A673 (cell line): ENCODE measurements around the gene ZNF69. TPM values are rescaled to one million over a fixed set of nuclear protein-coding genes. Genes with fewer than 3 reads are reported as not detected.

ENCODE experiments used
- BruUV-seq: library from RNA; stranded (reverse); fragments of 400-500 nt; replicated peaks from 2 replicates; lab custom pipeline; 2021; lab: Mats Ljungman, UMichigan
- CTCF ChIA-PET: fragments of 300-600 bp; sonication (Branson Sonifier 250); formaldehyde crosslinking; loops from one replicate; lab custom pipeline; 2022; ENCODE audit warnings: antibody characterized with exemption; lab: Charles Lee
- POLR2A ChIA-PET: fragments of 300-600 bp; sonication (Branson Sonifier 250); formaldehyde crosslinking; loops from one replicate; lab custom pipeline; 2022; ENCODE audit warnings: antibody characterized with exemption; ENCODE audit not compliant: low non-redundant PET; lab: Charles Lee
- DNase-seq: peaks from one replicate; pipeline ENCODE4 v3.0.0-alpha.2; 2015; ENCODE audit warnings: low spot score
- H3K27ac ChIP-seq: fragments of 200-600 bp; sonication (generic); 2 replicates; pipeline ENCODE4 v1.5.1; 2016; ENCODE audit warnings: mixed run types, low read depth, mild to moderate bottlenecking, mixed read lengths, antibody characterized with exemption, low read length; ENCODE audit not compliant: poor library complexity, severe bottlenecking
- H3K27me3 ChIP-seq: fragments of 200-600 bp; sonication (generic); replicated peaks from 2 replicates; pipeline ENCODE4 v1.6.1; 2017; ENCODE audit warnings: mixed run types, low read depth, mild to moderate bottlenecking, mixed read lengths, antibody characterized with exemption, low read length; ENCODE audit not compliant: insufficient read depth, poor library complexity
- H3K36me3 ChIP-seq: fragments of 200-600 bp; sonication (generic); 2 replicates; pipeline ENCODE4 v1.6.1; 2016; ENCODE audit warnings: mixed run types, mild to moderate bottlenecking, mixed read lengths, antibody characterized with exemption, low read length; ENCODE audit not compliant: insufficient read depth, poor library complexity, severe bottlenecking
- H3K4me1 ChIP-seq: fragments of 200-600 bp; sonication (generic); 2 replicates; pipeline ENCODE4 v1.6.1; 2017; ENCODE audit warnings: mixed run types, mild to moderate bottlenecking, mixed read lengths, antibody characterized with exemption, low read length; ENCODE audit not compliant: insufficient read depth, poor library complexity, severe bottlenecking
- H3K4me3 ChIP-seq: fragments of 200-600 bp; sonication (generic); 2 replicates; pipeline ENCODE4 v1.5.1; 2016; ENCODE audit warnings: low read depth, mixed run types, mild to moderate bottlenecking, mixed read lengths, low read length; ENCODE audit not compliant: poor library complexity, severe bottlenecking
- H3K9me3 ChIP-seq: fragments of 200-600 bp; sonication (generic); 2 replicates; pipeline ENCODE4 v1.6.1; 2016; ENCODE audit warnings: mixed run types, low read depth, mild to moderate bottlenecking, mixed read lengths, antibody characterized with exemption, low read length; ENCODE audit not compliant: poor library complexity, severe bottlenecking
- CTCF ChIP-seq: fragments of 300-800, 200-600 bp; sonication (generic); conservative IDR thresholded peaks from 2 replicates; pipeline ENCODE4 v1.5.1; 2017; ENCODE audit warnings: low read depth, mild to moderate bottlenecking, antibody characterized with exemption, low read length, moderate library complexity, mixed read lengths
- EZH2 ChIP-seq: fragments of 200-600 bp; sonication (generic); IDR thresholded peaks from 2 replicates; pipeline ENCODE4 v1.6.1; 2017; ENCODE audit warnings: borderline replicate concordance, low read depth, mild to moderate bottlenecking, mixed read lengths, antibody characterized with exemption, low read length; ENCODE audit not compliant: poor library complexity, severe bottlenecking
- intact Hi-C: fragments of 100-400 bp; cut with micrococcal nuclease; formaldehyde crosslinking; loops from one replicate; pipeline ENCODE4 v1.10.0; 2022; ENCODE audit not compliant: unreplicated experiment
- total RNA-seq: library from RNA; stranded (reverse); gene quantifications from 2 replicates; pipeline ENCODE4 v1.2.3, GENCODE V29; 2021

ZNF69 gene
- total RNA-seq, 1 experiment from 2014 or later, result 4.3 TPM

- BruUV-seq, result no TSS peak
- H3K27ac ChIP-seq, result no peak overlapping the region
- H3K4me1 ChIP-seq, result no peaks in the 10 kb centered on the region
- intact Hi-C loops, result no loop called here
- TF ChIP-seq CTCF, result no peak
- TF ChIP-seq EZH2, result no peak
- no peaks in the 10 kb centered on the region for H3K9me3 ChIP-seq
- no peaks in the 10 kb centered on the region for H3K36me3 ChIP-seq
- ChIA-PET POLR2A (no interaction called here), CTCF (no interaction called here)
- no peak for DNase-seq
- H3K27me3 ChIP-seq, result no peaks in the 10 kb centered on the region
- no peak overlapping the region for H3K4me3 ChIP-seq
Measured at GRCh38 chr19:11890634-11891033, 3.1 kb downstream of the ZNF69 start.

- POLR2A ChIA-PET, result no interaction called here
- no peak for DNase-seq
- intact Hi-C loops, result no loop called here
- Histone ChIP-seq H3K4me3 (no peak overlapping the region), H3K36me3 (no peaks in the 10 kb centered on the region), H3K27me3 (no peaks in the 10 kb centered on the region), H3K27ac (no peak overlapping the region), H3K4me1 (no peaks in the 10 kb centered on the region), H3K9me3 (no peaks in the 10 kb centered on the region)
- TF ChIP-seq EZH2, result no peak
- TF ChIP-seq CTCF, result no peak
- no TSS peak for BruUV-seq
- CTCF ChIA-PET, result no interaction called here
Measured at GRCh38 chr19:11894851-11895250, 7.3 kb downstream of the ZNF69 start.

GRCh38 chr19:11902228-11902627 is 14.6 kb downstream of the ZNF69 start:
- H3K4me3 ChIP-seq, result no peak overlapping the region
- ChIA-PET CTCF (no interaction called here), POLR2A (no interaction called here)
- no peak for DNase-seq
- TF ChIP-seq CTCF, result no peak
- no peak for TF ChIP-seq EZH2
- intact Hi-C loops, result no loop called here
- H3K4me1 ChIP-seq, result no peaks in the 10 kb centered on the region
- no TSS peak for BruUV-seq
- H3K27ac ChIP-seq, result no peak overlapping the region
- no peaks in the 10 kb centered on the region for H3K27me3 ChIP-seq
- H3K9me3 ChIP-seq, result peaks cover 20% of the 10 kb centered on the region
- no peaks in the 10 kb centered on the region for H3K36me3 ChIP-seq
